Caco-2 (cell line): Measurements from ENCODE around the gene NLRP4. TPM values are rescaled to one million over a fixed set of nuclear protein-coding genes. Genes with fewer than 3 reads are reported as not detected.

ENCODE experiments used
- BruUV-seq: library from RNA; stranded (reverse); fragments of 400-500 nt; replicated peaks from 2 replicates; lab custom pipeline; 2021; lab: Mats Ljungman, UMichigan
- CTCF ChIA-PET: fragments of 300-600 bp; sonication (Branson Sonifier 250); formaldehyde crosslinking; loops from one replicate; lab custom pipeline; 2022; ENCODE audit warnings: antibody characterized with exemption; lab: Charles Lee
- POLR2A ChIA-PET: fragments of 300-600 bp; sonication (Branson Sonifier 250); formaldehyde crosslinking; loops from one replicate; lab custom pipeline; 2022; ENCODE audit warnings: antibody characterized with exemption; lab: Charles Lee
- DNase-seq, 2 experiments: peaks; one replicate each; pipeline versions ENCODE4 v3.0.0 to v3.0.0-alpha.2; 2020 to 2022
- H3K27me3 ChIP-seq: replicated peaks from 2 replicates; pipeline ENCODE4 v1.6.0; 2011; ENCODE audit warnings: low read length; ENCODE audit not compliant: control insufficient read depth, insufficient read depth
- H3K36me3 ChIP-seq: 2 replicates; pipeline ENCODE4 v1.5.1; 2011; ENCODE audit warnings: low read length; ENCODE audit not compliant: control insufficient read depth, insufficient read depth
- H3K4me1 ChIP-seq: fragments of 250-450 bp; sonication (Bioruptor Pico); 2 replicates; pipeline ENCODE4 v1.5.1; 2020; ENCODE audit warnings: mild to moderate bottlenecking
- H3K4me3 ChIP-seq: 2 replicates; pipeline ENCODE4 v1.5.1; 2011; ENCODE audit warnings: low read depth, mild to moderate bottlenecking, control low read depth, low read length
- H3K9me3 ChIP-seq: fragments of 250-450 bp; sonication (Bioruptor Pico); 2 replicates; pipeline ENCODE4 v1.5.1; 2020; ENCODE audit warnings: mild to moderate bottlenecking, moderate library complexity
- H3K27ac Mint-ChIP-seq: one replicate; pipeline ENCODE4 v1.8.0; 2022; ENCODE audit warnings: mixed read lengths; ENCODE audit not compliant: unreplicated experiment
- H3K27me3 Mint-ChIP-seq: one replicate; pipeline ENCODE4 v1.8.0; 2022; ENCODE audit warnings: mixed read lengths; ENCODE audit not compliant: insufficient read depth, unreplicated experiment
- H3K36me3 Mint-ChIP-seq: one replicate; pipeline ENCODE4 v1.8.0; 2022; ENCODE audit warnings: mild to moderate bottlenecking, mixed read lengths; ENCODE audit not compliant: insufficient read depth, unreplicated experiment
- H3K4me1 Mint-ChIP-seq: one replicate; pipeline ENCODE4 v1.8.0; 2022; ENCODE audit warnings: low read depth, mixed read lengths; ENCODE audit not compliant: unreplicated experiment
- H3K4me3 Mint-ChIP-seq: one replicate; pipeline ENCODE4 v1.8.0; 2022; ENCODE audit warnings: mild to moderate bottlenecking, moderate library complexity, mixed read lengths; ENCODE audit not compliant: unreplicated experiment
- H3K9me3 Mint-ChIP-seq: one replicate; pipeline ENCODE4 v1.8.0; 2022; ENCODE audit warnings: mixed read lengths; ENCODE audit not compliant: unreplicated experiment
- intact Hi-C: fragments of 100-400 bp; cut with micrococcal nuclease; formaldehyde crosslinking; loops from one replicate; pipeline ENCODE4 v1.10.0; 2022; ENCODE audit not compliant: unreplicated experiment
- total RNA-seq: library from RNA; stranded (reverse); gene quantifications from 2 replicates; pipeline ENCODE4 v1.2.3, GENCODE V29; 2022
- TF ChIP-seq, protein P1 (sequence below), 2 experiments: fragments of 200-600 bp in 1 of 2; IDR thresholded peaks; 1 replicate in 1 of 2; 2 replicates in 1 of 2; pipeline versions ENCODE4 v1.5.1 to v1.8.0; 2011 to 2022; ENCODE audit warnings: antibody characterized with exemption in 1 of 2, control low read depth in 1 of 2, inconsistent platforms in 1 of 2, low read depth in 1 of 2, low read length in 1 of 2, mild to moderate bottlenecking in 1 of 2, moderate library complexity in 1 of 2; ENCODE audit not compliant: insufficient read depth in 1 of 2, severe bottlenecking in 1 of 2, unreplicated experiment in 1 of 2

Gene NLRP4
- total RNA-seq, 1 experiment from 2014 or later: not detected

DNA sequence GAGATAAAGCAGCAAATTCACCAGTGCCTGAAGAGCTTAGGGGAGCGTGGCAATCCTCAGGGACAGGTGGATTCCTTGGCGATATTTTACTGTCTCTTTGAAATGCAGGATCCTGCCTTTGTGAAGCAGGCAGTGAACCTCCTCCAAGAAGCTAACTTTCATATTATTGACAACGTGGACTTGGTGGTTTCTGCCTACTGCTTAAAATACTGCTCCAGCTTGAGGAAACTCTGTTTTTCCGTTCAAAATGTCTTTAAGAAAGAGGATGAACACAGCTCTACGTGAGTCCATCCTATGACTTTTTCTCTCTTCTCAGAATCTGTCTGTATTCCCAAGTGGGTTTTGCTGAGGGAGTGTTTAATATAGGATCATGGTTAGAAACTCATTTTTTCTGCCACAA is 22.6 kb downstream of the NLRP4 start:
- no peaks in the 10 kb centered on the region for H3K9me3 ChIP-seq
- Mint-ChIP-seq H3K36me3 (no peaks in the 10 kb centered on the region), H3K4me1 (no peaks in the 10 kb centered on the region), H3K9me3 (peaks cover 2% of the 10 kb centered on the region), H3K4me3 (no peak overlapping the region), H3K27ac (no peak overlapping the region), H3K27me3 (peaks cover 5% of the 10 kb centered on the region)
- H3K4me3 ChIP-seq: no peak overlapping the region
- no peaks in the 10 kb centered on the region for H3K4me1 ChIP-seq
- CTCF ChIA-PET: no interaction called here
- intact Hi-C loops: no loop called here
- H3K27me3 ChIP-seq: no peaks in the 10 kb centered on the region; the same call in 1 of the 2 replicates
- H3K36me3 ChIP-seq: no peaks in the 10 kb centered on the region
- no TSS peak for BruUV-seq
- TF ChIP-seq, protein P1, sequence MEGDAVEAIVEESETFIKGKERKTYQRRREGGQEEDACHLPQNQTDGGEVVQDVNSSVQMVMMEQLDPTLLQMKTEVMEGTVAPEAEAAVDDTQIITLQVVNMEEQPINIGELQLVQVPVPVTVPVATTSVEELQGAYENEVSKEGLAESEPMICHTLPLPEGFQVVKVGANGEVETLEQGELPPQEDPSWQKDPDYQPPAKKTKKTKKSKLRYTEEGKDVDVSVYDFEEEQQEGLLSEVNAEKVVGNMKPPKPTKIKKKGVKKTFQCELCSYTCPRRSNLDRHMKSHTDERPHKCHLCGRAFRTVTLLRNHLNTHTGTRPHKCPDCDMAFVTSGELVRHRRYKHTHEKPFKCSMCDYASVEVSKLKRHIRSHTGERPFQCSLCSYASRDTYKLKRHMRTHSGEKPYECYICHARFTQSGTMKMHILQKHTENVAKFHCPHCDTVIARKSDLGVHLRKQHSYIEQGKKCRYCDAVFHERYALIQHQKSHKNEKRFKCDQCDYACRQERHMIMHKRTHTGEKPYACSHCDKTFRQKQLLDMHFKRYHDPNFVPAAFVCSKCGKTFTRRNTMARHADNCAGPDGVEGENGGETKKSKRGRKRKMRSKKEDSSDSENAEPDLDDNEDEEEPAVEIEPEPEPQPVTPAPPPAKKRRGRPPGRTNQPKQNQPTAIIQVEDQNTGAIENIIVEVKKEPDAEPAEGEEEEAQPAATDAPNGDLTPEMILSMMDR (IDR thresholded peaks at IDR 0.05; ENCODE audit: insufficient read depth in 1 of 2, low read depth in 1 of 2, low read length in 1 of 2, severe bottlenecking in 1 of 2, unreplicated experiment in 1 of 2): no peak
- POLR2A ChIA-PET: no interaction called here
- DNase-seq: no peak

DNA sequence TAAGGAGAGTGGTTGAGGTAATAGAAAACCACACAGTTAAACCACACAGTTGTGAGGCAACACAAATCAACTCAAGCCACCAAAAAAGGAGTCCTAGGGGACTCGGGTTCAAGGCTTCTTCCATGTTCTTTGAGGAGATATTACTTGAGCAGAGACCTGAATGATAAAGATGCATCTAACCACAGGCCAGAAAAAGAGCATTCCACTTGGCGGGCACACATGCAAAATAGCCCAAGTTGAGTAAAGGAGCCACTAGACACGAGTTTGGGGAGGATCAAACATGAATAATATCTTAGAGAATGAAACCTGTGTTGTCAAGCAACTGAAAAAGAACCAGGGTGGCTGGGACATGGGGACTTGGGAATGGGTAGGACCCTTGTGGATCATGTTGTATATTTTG is 30.2 kb downstream of the NLRP4 start:
- no peak for DNase-seq
- Mint-ChIP-seq H3K4me1 (no peaks in the 10 kb centered on the region), H3K27ac (no peak overlapping the region), H3K4me3 (no peak overlapping the region), H3K9me3 (no peaks in the 10 kb centered on the region), H3K27me3 (peaks cover 15% of the 10 kb centered on the region), H3K36me3 (no peaks in the 10 kb centered on the region)
- TF ChIP-seq, protein P1 (IDR thresholded peaks at IDR 0.05; ENCODE audit: insufficient read depth in 1 of 2, low read depth in 1 of 2, low read length in 1 of 2, severe bottlenecking in 1 of 2, unreplicated experiment in 1 of 2): no peak
- BruUV-seq: no TSS peak
- Histone ChIP-seq H3K4me1 (no peaks in the 10 kb centered on the region), H3K9me3 (no peaks in the 10 kb centered on the region), H3K27me3 (no peaks in the 10 kb centered on the region), H3K36me3 (no peaks in the 10 kb centered on the region), H3K4me3 (no peak overlapping the region)
- intact Hi-C loops: no loop called here
- ChIA-PET CTCF (no interaction called here), POLR2A (no interaction called here)

DNA sequence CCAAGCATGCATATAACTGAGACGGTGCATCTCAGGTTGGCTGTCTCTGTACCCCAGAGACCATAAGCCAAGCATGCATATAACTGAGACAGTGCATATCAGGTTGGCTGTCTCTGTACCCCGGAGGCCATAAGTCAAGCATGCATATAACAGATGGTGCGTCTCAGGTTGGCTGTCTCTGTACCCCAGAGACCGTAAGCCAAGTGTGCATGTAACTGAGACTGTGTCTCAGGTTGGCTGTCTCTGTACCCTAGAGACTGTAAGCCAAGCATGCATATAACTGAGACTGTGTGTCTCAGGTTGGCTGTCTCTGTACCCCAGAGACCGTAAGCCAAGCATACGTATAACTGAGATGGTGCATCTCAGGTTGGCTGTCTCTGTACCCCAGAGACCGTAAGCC is 30.8 kb downstream of the NLRP4 start:
- ChIA-PET CTCF (no interaction called here), POLR2A (no interaction called here)
- intact Hi-C loops: no loop called here
- Histone ChIP-seq H3K36me3 (no peaks in the 10 kb centered on the region), H3K9me3 (no peaks in the 10 kb centered on the region), H3K4me1 (no peaks in the 10 kb centered on the region), H3K4me3 (no peak overlapping the region), H3K27me3 (no peaks in the 10 kb centered on the region)
- Mint-ChIP-seq H3K27ac (no peak overlapping the region), H3K9me3 (no peaks in the 10 kb centered on the region), H3K4me1 (no peaks in the 10 kb centered on the region), H3K36me3 (no peaks in the 10 kb centered on the region), H3K4me3 (no peak overlapping the region), H3K27me3 (peaks cover 15% of the 10 kb centered on the region)
- no TSS peak for BruUV-seq
- TF ChIP-seq, protein P1 (IDR thresholded peaks at IDR 0.05; ENCODE audit: insufficient read depth in 1 of 2, low read depth in 1 of 2, low read length in 1 of 2, severe bottlenecking in 1 of 2, unreplicated experiment in 1 of 2): no peak
- no peak for DNase-seq
